ENCODE data around the gene RNGTT.
"Not testable (repeated sequence)": the region's sequence is repeated elsewhere in the genome, so short reads cannot be mapped to it uniquely, and the experiment has no call there.

The RNGTT gene

DNA sequence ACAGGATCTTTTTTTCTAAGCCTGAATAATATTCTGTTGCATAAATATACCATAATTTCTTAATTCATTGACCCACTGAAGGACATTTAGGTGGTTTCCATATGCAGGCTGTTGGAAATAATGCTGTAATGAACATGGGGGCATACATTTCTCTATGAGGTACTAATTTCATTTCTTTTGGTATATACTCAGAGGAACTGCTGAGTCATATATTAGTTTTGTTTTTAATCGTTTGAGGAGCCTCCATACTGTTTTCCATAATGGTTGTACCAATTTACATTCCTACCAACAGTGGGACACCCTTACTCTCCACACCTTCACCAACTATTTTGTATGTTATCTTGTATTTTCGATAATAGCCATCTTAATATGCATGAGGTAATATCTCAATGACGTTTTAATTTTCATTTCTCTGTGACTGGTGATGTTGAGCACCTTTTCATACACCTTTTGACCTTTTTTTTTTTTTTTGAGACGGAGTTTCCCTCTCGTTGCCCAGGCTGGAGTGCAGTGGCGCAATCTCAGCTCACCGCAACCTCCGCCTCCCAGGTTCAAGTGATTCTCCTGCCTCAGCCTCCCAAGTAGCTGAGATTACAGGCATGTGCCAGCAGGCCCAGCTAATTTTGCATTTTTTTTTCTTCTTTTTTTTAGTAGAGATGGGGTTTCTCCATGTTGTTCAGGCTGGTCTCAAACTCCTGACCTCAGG is 187.4 kb downstream of the RNGTT start:
- Histone ChIP-seq H3K36me3 (ENCODE audit: control insufficient read depth in 2 of 2, insufficient read depth in 1 of 2, low read length in 2 of 2) (no peaks in the 10 kb centered on the region), H3K4me3 (ENCODE audit: low read depth, low read length) (no peak overlapping the region), H3K9me3 (ENCODE audit: control insufficient read depth, insufficient read depth, low read depth, low read length) (no peaks in the 10 kb centered on the region), H3K27ac (ENCODE audit: extremely low read depth, low read depth, low read length) (no peak overlapping the region), H3K4me1 (ENCODE audit: control insufficient read depth, insufficient read depth, low read length) (no peaks in the 10 kb centered on the region)
- no peak for TF ChIP-seq ZNF280C (tag by site-specific recombination; IDR thresholded peaks at IDR 0.05)
- TF ChIP-seq, protein P1, sequence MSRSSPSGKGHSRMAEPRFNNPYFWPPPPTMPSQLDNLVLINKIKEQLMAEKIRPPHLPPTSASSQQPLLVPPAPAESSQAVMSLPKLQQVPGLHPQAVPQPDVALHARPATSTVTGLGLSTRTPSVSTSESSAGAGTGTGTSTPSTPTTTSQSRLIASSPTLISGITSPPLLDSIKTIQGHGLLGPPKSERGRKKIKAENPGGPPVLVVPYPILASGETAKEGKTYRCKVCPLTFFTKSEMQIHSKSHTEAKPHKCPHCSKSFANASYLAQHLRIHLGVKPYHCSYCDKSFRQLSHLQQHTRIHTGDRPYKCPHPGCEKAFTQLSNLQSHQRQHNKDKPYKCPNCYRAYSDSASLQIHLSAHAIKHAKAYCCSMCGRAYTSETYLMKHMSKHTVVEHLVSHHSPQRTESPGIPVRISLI (tag by site-specific recombination; IDR thresholded peaks at IDR 0.05), result 0 out of 2 replicates have a peak, but pooled peaks have one; percentile 23
- ChIA-PET POLR2A (no interaction called here), CTCF (interaction anchor here (0.6 to 1.0 kb wide), 3 partner anchors 13 to 348 kb away, joined by 3 to 4 read pairs (median 4); no protein-coding TSS in a partner anchor)

GRCh38 chr6:88768114-88768513 is 195.3 kb downstream of the RNGTT start:
- POLR2A ChIA-PET; H3K4me1 ChIP-seq (ENCODE audit: control insufficient read depth, insufficient read depth, low read length); H3K4me3 ChIP-seq (ENCODE audit: low read depth, low read length); H3K9me3 ChIP-seq (ENCODE audit: control insufficient read depth, insufficient read depth, low read depth, low read length); H3K36me3 ChIP-seq (ENCODE audit: control insufficient read depth in 2 of 2, insufficient read depth in 1 of 2, low read length in 2 of 2); H3K27ac ChIP-seq (ENCODE audit: extremely low read depth, low read depth, low read length): not testable (repeated sequence)
- CTCF ChIA-PET, result interaction anchor here (0.7 kb wide), 1 partner anchor 47 kb away, joined by 4 read pairs; no protein-coding TSS in a partner anchor

DNA sequence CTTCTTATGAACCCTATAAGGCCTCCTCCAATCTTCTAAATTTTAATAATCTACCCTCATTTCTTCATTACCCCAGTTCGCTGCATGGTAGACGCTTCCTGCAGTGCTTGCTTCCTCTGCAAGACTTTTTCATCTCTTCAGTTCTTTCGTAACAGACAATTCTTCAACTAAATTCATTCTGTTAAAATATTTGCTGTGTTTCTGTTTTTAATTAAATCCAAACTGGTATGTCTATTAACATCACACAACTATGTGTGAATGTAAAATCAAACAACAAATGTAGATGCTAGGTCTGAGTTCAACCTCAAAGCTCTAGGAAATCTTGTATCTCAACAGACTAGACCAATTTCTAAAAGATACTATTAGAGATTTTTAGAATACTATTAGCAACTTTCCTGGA is 199.3 kb downstream of the RNGTT start:
- Histone ChIP-seq H3K9me3 (ENCODE audit: control insufficient read depth, insufficient read depth, low read depth, low read length) (no peaks in the 10 kb centered on the region), H3K4me3 (ENCODE audit: low read depth, low read length) (no peak overlapping the region), H3K36me3 (ENCODE audit: control insufficient read depth in 2 of 2, insufficient read depth in 1 of 2, low read length in 2 of 2) (no peaks in the 10 kb centered on the region; a peak in 1 of 3 replicates), H3K27ac (ENCODE audit: extremely low read depth, low read depth, low read length) (no peak overlapping the region), H3K4me1 (ENCODE audit: control insufficient read depth, insufficient read depth, low read length) (no peaks in the 10 kb centered on the region)
- CTCF ChIA-PET, result no interaction called here
- TF ChIP-seq EGR2 (tag by site-specific recombination; IDR thresholded peaks at IDR 0.05; ENCODE audit: low read depth) (no peak), ZNF16 (tag by site-specific recombination; IDR thresholded peaks at IDR 0.05; ENCODE audit: low read depth) (no peak), ZNF302 (tag by site-specific recombination; IDR thresholded peaks at IDR 0.05; ENCODE audit: low read depth) (no peak), ZNF518A (tag by site-specific recombination; conservative IDR thresholded peaks at IDR 0.05; ENCODE audit: low read depth) (no peak), TRIM28 (IDR thresholded peaks at IDR 0.05; ENCODE audit: borderline replicate concordance, low read length) (no peak), TCF7L2 (IDR thresholded peaks at IDR 0.05; ENCODE audit: borderline replicate concordance, low read depth, low read length) (no peak), ZNF169 (tag by site-specific recombination; IDR thresholded peaks at IDR 0.05) (no peak), GLI2 (tag by site-specific recombination; IDR thresholded peaks at IDR 0.05; ENCODE audit: borderline replicate concordance, low read depth) (no peak), ZNF341 (tag by site-specific recombination; IDR thresholded peaks at IDR 0.05; ENCODE audit: low read depth) (no peak), ZNF658 (tag by site-specific recombination; IDR thresholded peaks at IDR 0.05) (no peak), KLF7 (tag by site-specific recombination; IDR thresholded peaks at IDR 0.05; ENCODE audit: borderline replicate concordance) (no peak), GLI4 (tag by site-specific recombination; IDR thresholded peaks at IDR 0.05) (no peak), ZNF366 (tag by site-specific recombination; conservative IDR thresholded peaks at IDR 0.05) (no peak), IKZF3 (tag by site-specific recombination; IDR thresholded peaks at IDR 0.05) (no peak), ZNF223 (tag by site-specific recombination; IDR thresholded peaks at IDR 0.05) (no peak), ZNF585B (tag by site-specific recombination; IDR thresholded peaks at IDR 0.05) (no peak)
- TF ChIP-seq, protein P2, sequence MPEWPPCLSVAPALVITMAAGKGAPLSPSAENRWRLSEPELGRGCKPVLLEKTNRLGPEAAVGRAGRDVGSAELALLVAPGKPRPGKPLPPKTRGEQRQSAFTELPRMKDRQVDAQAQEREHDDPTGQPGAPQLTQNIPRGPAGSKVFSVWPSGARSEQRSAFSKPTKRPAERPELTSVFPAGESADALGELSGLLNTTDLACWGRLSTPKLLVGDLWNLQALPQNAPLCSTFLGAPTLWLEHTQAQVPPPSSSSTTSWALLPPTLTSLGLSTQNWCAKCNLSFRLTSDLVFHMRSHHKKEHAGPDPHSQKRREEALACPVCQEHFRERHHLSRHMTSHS (tag by site-specific recombination; IDR thresholded peaks at IDR 0.05), result no peak
- POLR2A ChIA-PET, result no interaction called here

Measured in HEK293 (cell line).